Measurements from ENCODE around the gene RASL12.

- TF ChIP-seq, protein P1, sequence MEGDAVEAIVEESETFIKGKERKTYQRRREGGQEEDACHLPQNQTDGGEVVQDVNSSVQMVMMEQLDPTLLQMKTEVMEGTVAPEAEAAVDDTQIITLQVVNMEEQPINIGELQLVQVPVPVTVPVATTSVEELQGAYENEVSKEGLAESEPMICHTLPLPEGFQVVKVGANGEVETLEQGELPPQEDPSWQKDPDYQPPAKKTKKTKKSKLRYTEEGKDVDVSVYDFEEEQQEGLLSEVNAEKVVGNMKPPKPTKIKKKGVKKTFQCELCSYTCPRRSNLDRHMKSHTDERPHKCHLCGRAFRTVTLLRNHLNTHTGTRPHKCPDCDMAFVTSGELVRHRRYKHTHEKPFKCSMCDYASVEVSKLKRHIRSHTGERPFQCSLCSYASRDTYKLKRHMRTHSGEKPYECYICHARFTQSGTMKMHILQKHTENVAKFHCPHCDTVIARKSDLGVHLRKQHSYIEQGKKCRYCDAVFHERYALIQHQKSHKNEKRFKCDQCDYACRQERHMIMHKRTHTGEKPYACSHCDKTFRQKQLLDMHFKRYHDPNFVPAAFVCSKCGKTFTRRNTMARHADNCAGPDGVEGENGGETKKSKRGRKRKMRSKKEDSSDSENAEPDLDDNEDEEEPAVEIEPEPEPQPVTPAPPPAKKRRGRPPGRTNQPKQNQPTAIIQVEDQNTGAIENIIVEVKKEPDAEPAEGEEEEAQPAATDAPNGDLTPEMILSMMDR (conservative IDR thresholded peaks at IDR 0.05 in 1 of 2, IDR thresholded peaks at IDR 0.05 in 1 of 2; ENCODE audit: low read depth in 1 of 2, low read length in 2 of 2) = no peak
- TF ChIP-seq EZH2 (IDR thresholded peaks at IDR 0.05; ENCODE audit: low read length, missing control alignments) = no peak
These were observed 1.7 kb downstream of the RASL12 start for GRCh38 chr15:65066001-65066634.

All from fibroblast of lung (primary cell).